GM23248 (cell line): ENCODE results near the gene ATP1A2.

Experiments
- EZH2 ChIP-seq: fragments of 200-600 bp; sonication (generic); IDR thresholded peaks from 2 replicates; pipeline ENCODE4 v1.6.1; 2018; ENCODE audit warnings: antibody characterized with exemption, mild to moderate bottlenecking; ENCODE audit not compliant: insufficient read depth, poor library complexity, severe bottlenecking
- EZH2phosphoT487 ChIP-seq: fragments of 200-600 bp; sonication (generic); IDR thresholded peaks from 2 replicates; pipeline ENCODE4 v1.6.1; 2018; ENCODE audit warnings: antibody characterized with exemption, moderate library complexity, mild to moderate bottlenecking, low read depth; ENCODE audit not compliant: insufficient read depth

DNA sequence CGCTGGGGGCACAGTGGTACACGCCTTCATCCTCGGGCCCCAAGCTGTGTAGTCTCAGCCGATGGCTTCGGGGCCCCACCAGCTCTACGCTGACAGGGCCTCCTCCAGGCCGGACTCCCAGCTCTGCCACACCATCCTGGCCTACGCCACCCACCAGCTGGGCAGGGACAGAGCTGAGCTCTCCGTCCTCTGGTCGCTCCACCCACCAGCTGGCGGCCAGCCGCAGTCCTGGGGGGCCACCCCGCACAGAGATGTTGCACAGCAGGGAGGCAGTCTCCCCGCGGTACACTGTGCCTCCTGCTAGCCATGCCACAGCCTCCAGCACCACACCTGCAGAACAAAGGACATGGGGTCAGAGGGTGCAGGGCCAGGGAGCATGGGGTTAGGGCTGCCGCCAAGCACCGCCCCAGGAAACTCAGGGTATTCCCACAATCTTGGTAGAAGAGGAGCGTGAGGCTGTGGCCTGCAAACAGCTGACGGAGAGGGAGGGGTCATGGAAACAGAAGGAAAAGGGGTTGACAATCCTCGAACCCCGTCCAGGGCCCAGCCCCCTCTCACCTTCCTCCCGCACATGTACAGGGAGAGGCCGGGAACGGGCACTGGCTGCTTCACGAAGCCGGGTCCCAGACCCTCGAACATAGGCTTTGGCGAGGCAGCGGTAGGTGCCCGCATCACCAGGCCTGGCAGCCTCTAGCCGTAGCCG, 23.0 kb upstream of the ATP1A2 start:
- TF ChIP-seq EZH2, result no peak
- no peak for TF ChIP-seq EZH2phosphoT487
